Measurements from ENCODE around the gene SNTG2.

GRCh38 chr2:1011985-1012384 is 61.3 kb downstream of the SNTG2 start:
- TF ChIP-seq POLR2A (IDR thresholded peaks at IDR 0.05; ENCODE audit: low read length): no peak
- TF ChIP-seq GATA1 (IDR thresholded peaks at IDR 0.05; ENCODE audit: low read depth, low read length): no peak

Data from erythroblast (primary cell).